Calu3 (cell line): ENCODE data around the gene PLEKHF1. TPM values are rescaled to one million over a fixed set of nuclear protein-coding genes. Genes with fewer than 3 reads are reported as not detected.

Experiments
- BruUV-seq: library from RNA; stranded (reverse); fragments of 400-500 nt; replicated peaks from 2 replicates; lab custom pipeline; 2021; lab: Mats Ljungman, UMichigan
- CTCF ChIA-PET: fragments of 300-600 bp; sonication (Branson Sonifier 250); formaldehyde crosslinking; loops from one replicate; lab custom pipeline; 2022; ENCODE audit warnings: antibody characterized with exemption; lab: Charles Lee
- DNase-seq: peaks from one replicate; pipeline ENCODE4 v3.0.0; 2022
- H3K27ac Mint-ChIP-seq: one replicate; pipeline ENCODE4 v1.8.0; 2022; ENCODE audit warnings: mixed read lengths; ENCODE audit not compliant: unreplicated experiment
- H3K27me3 Mint-ChIP-seq: one replicate; pipeline ENCODE4 v1.8.0; 2022; ENCODE audit warnings: mixed read lengths; ENCODE audit not compliant: unreplicated experiment
- H3K36me3 Mint-ChIP-seq: one replicate; pipeline ENCODE4 v1.8.0; 2022; ENCODE audit warnings: mild to moderate bottlenecking, moderate library complexity, mixed read lengths; ENCODE audit not compliant: insufficient read depth, unreplicated experiment
- H3K4me1 Mint-ChIP-seq: one replicate; pipeline ENCODE4 v1.8.0; 2022; ENCODE audit warnings: mild to moderate bottlenecking, low read depth, mixed read lengths; ENCODE audit not compliant: unreplicated experiment
- H3K4me3 Mint-ChIP-seq: one replicate; pipeline ENCODE4 v1.8.0; 2022; ENCODE audit warnings: mild to moderate bottlenecking, low read depth, moderate library complexity, mixed read lengths; ENCODE audit not compliant: unreplicated experiment
- H3K9me3 Mint-ChIP-seq: one replicate; pipeline ENCODE4 v1.8.0; 2022; ENCODE audit warnings: low read depth, mixed read lengths; ENCODE audit not compliant: unreplicated experiment
- CTCF ChIP-seq: fragments of 200-600 bp; IDR thresholded peaks from one replicate; pipeline ENCODE4 v1.8.0; 2022; ENCODE audit warnings: antibody characterized with exemption; ENCODE audit not compliant: unreplicated experiment
- intact Hi-C: fragments of 100-400 bp; cut with micrococcal nuclease; formaldehyde crosslinking; loops from one replicate; pipeline ENCODE4 v1.10.0; 2022; ENCODE audit not compliant: unreplicated experiment
- total RNA-seq: library from RNA; stranded (reverse); gene quantifications from 2 replicates; pipeline ENCODE4 v1.2.3, GENCODE V29; 2022

Gene PLEKHF1
- total RNA-seq, 1 experiment from 2014 or later, result 2.9 TPM

GRCh38 chr19:29702161-29702962 is 37.1 kb downstream of the PLEKHF1 start:
- no peak for TF ChIP-seq CTCF
- BruUV-seq, result no TSS peak
- Mint-ChIP-seq H3K9me3 (no peaks in the 10 kb centered on the region), H3K36me3 (peaks cover 11% of the 10 kb centered on the region), H3K27ac (no peak overlapping the region), H3K27me3 (no peaks in the 10 kb centered on the region), H3K4me3 (no peak overlapping the region), H3K4me1 (no peaks in the 10 kb centered on the region)
- DNase-seq, result no peak
- CTCF ChIA-PET, result no interaction called here
- intact Hi-C loops, result no loop called here

DNA sequence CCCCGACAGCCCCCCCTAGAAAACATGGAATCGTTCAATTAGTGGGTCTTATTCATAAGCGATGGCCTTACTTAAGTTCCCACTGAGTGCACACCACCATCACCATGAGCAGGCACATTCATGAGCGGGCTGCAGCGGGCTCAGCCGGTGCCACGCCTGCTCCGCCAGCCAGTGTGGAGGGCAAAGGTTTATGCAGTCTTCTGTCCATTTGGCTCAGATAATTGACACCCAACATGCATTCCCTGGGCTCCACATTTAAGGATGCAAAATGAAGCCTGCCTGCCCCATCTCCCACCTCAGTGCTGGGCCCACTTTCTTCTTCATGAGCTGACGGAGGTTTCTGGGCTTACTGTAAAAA is 37.7 kb downstream of the PLEKHF1 start:
- no peak overlapping the region for H3K4me3 Mint-ChIP-seq
- BruUV-seq, result no TSS peak

DNA sequence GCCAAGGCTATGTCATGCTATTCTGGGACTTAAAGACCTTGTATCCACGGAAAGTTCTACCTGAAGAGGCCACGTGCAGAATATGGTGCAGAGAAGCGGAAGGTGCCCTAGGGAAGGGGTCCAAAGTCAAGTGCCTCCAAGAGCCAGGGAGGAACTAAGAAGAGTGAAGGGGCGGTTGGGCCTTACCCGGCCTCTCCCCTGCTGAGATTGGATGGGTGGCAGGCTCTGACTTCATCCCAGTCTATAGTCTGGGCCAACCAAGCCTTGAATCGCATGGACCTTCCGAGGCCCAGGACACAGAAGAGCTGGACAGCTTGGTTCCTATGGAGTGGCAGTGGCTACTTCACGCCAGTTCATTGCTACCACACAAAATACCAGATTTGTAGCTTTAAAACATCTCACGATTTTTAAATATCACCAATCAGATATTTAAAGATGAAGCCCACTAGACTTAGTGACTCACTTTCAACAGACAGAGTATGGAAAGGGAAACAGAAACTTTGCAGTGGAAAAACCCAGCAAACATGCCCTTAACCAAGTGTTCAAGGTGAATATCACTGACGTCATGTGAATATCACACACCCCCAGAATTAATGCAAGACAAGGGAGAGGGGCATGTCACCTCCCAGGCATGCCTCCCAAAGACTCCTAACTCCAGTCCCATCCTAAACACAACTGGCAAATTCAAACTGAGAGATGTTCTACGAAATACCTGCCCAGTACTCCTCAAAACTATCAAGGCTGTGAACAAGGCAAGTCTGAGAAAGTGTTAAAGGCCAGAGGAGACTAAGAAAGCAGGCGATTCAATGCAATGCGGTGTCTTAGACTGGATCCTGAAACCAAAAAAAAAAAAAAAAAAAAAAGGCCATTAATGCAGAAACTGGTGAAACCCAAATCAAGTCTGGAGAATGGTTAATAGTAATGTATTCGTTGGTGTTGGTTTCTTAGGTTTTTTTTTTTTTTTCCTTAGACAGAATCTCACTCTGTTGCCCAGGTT is 39.6 kb downstream of the PLEKHF1 start:
- peaks cover 7% of the 10 kb centered on the region for H3K4me1 Mint-ChIP-seq
- intact Hi-C loops, result no loop called here
- CTCF ChIA-PET, result no interaction called here

More for the DNA sequence above, 37.7 kb downstream of the PLEKHF1 start:
- no peak for DNase-seq
- H3K4me1 Mint-ChIP-seq, result no peaks in the 10 kb centered on the region
- CTCF ChIA-PET, result no interaction called here
- intact Hi-C loops, result no loop called here
- H3K27ac Mint-ChIP-seq, result no peak overlapping the region
- H3K36me3 Mint-ChIP-seq, result peaks cover 10% of the 10 kb centered on the region
- TF ChIP-seq CTCF, result no peak
- no peaks in the 10 kb centered on the region for H3K9me3 Mint-ChIP-seq
- no peaks in the 10 kb centered on the region for H3K27me3 Mint-ChIP-seq

More for the DNA sequence above, 39.6 kb downstream of the PLEKHF1 start:
- no peaks in the 10 kb centered on the region for H3K9me3 Mint-ChIP-seq
- no peak overlapping the region for H3K27ac Mint-ChIP-seq
- H3K27me3 Mint-ChIP-seq, result no peaks in the 10 kb centered on the region
- no peak for DNase-seq
- H3K4me3 Mint-ChIP-seq, result no peak overlapping the region
- TF ChIP-seq CTCF, result no peak
- BruUV-seq, result no TSS peak
- H3K36me3 Mint-ChIP-seq, result peaks cover 7% of the 10 kb centered on the region
